H1 (cell line): Measurements from ENCODE around the gene ARPP21. TPM values are rescaled to one million over a fixed set of nuclear protein-coding genes. Genes with fewer than 3 reads are reported as not detected.

Source experiments
- CTCF ChIA-PET: fragments of 300-600 bp; sonication (Branson Sonifier 250); formaldehyde crosslinking; loops from one replicate; lab custom pipeline; 2021; ENCODE audit not compliant: partially characterized antibody; lab: Charles Lee
- POLR2A ChIA-PET: fragments of 300-600 bp; sonication (Branson Sonifier 250); formaldehyde crosslinking; loops from one replicate; lab custom pipeline; 2021; ENCODE audit warnings: inconsistent platforms; ENCODE audit not compliant: partially characterized antibody; lab: Charles Lee
- DNase-seq, 2 experiments: peaks; one replicate each; pipeline versions ENCODE4 v3.0.0 to v3.0.0-alpha.2; 2010 to 2022; ENCODE audit warnings: low spot score in 2 of 2, low read depth in 1 of 2, mixed read lengths in 1 of 2
- FAIRE-seq: peaks from 2 replicates; lab custom pipeline; 2011; peaks lifted over from hg19 to GRCh38; lab: Jason Lieb, UNC
- H2AFZ ChIP-seq: 2 replicates; pipeline ENCODE4 v1.8.1; 2012; ENCODE audit warnings: low read length, inconsistent platforms
- H2AK5ac ChIP-seq: 2 replicates; pipeline ENCODE4 v1.6.1; 2013; ENCODE audit warnings: low read depth, low read length
- H2BK120ac ChIP-seq: replicated peaks from 2 replicates; pipeline ENCODE3; 2013; ENCODE audit warnings: low read depth, low read length, inconsistent platforms
- H2BK12ac ChIP-seq: 2 replicates; pipeline ENCODE4 v1.6.1; 2013; ENCODE audit warnings: low read depth, low read length
- H2BK15ac ChIP-seq: 2 replicates; pipeline ENCODE4 v1.6.1; 2013; ENCODE audit warnings: low read length
- H2BK20ac ChIP-seq: 2 replicates; pipeline ENCODE4 v1.6.1; 2013; ENCODE audit warnings: low read length
- H2BK5ac ChIP-seq: 2 replicates; pipeline ENCODE4 v1.6.1; 2013; ENCODE audit warnings: low read depth, low read length
- H3K14ac ChIP-seq: 2 replicates; pipeline ENCODE4 v1.6.1; 2013; ENCODE audit warnings: inconsistent platforms; ENCODE audit not compliant: insufficient read length
- H3K18ac ChIP-seq: 2 replicates; pipeline ENCODE4 v1.6.1; 2013; ENCODE audit warnings: low read length; ENCODE audit errors: extremely low read depth
- H3K23ac ChIP-seq: 2 replicates; pipeline ENCODE4 v1.6.1; 2013; ENCODE audit warnings: inconsistent platforms; ENCODE audit not compliant: insufficient read length
- H3K23me2 ChIP-seq: 2 replicates; pipeline ENCODE4 v1.6.1; 2013; ENCODE audit warnings: low read depth, low read length
- H3K27ac ChIP-seq: 2 replicates; pipeline ENCODE4 v1.6.1; 2011; ENCODE audit warnings: low read depth, low read length, inconsistent platforms
- H3K27me3 ChIP-seq, 4 experiments: replicated peaks in 1 of 4; 1 replicate in 1 of 4; 2 replicates in 3 of 4; pipeline versions ENCODE4 v1.6.1 to v1.8.1; 2011 to 2013; ENCODE audit warnings: low read length in 3 of 4, mild to moderate bottlenecking in 3 of 4, inconsistent platforms in 2 of 4, mixed read lengths in 2 of 4, moderate library complexity in 1 of 4; ENCODE audit not compliant: control insufficient read depth in 3 of 4, insufficient read depth in 3 of 4; ENCODE audit errors: extremely low read depth in 1 of 4
- H3K36me3 ChIP-seq, 4 experiments: 2 replicates each; pipeline versions ENCODE4 v1.6.1 to v1.8.1; 2011 to 2013; ENCODE audit warnings: mild to moderate bottlenecking in 4 of 4, low read length in 3 of 4, moderate library complexity in 2 of 4, control low read depth in 1 of 4, inconsistent platforms in 1 of 4; ENCODE audit not compliant: insufficient read depth in 4 of 4, control insufficient read depth in 2 of 4
- H3K4ac ChIP-seq: replicated peaks from 2 replicates; pipeline ENCODE3; 2013; ENCODE audit warnings: low read length, low read depth, mixed read lengths, inconsistent platforms; ENCODE audit not compliant: insufficient read length
- H3K4me1 ChIP-seq, 4 experiments: replicated peaks in 1 of 4; 1 replicate in 1 of 4; 2 replicates in 3 of 4; pipeline versions ENCODE4 v1.6.1 to v1.8.1; 2011 to 2013; ENCODE audit warnings: low read length in 3 of 4, inconsistent platforms in 2 of 4, mixed read lengths in 1 of 4; ENCODE audit not compliant: insufficient read depth in 4 of 4, control insufficient read depth in 3 of 4
- H3K4me2 ChIP-seq, 2 experiments: 2 replicates each; pipeline versions ENCODE4 v1.6.1 to v1.8.1; 2011 to 2013; ENCODE audit warnings: low read depth in 2 of 2, low read length in 2 of 2, control low read depth in 1 of 2, inconsistent platforms in 1 of 2, mild to moderate bottlenecking in 1 of 2; ENCODE audit not compliant: insufficient read depth in 1 of 2
- H3K4me3 ChIP-seq, 4 experiments: fragments of 200-600, 300-600 bp in 1 of 4; sonication (generic), shearing (Covaris generic), sonication (Bioruptor Twin) in 1 of 4; 2 replicates each; pipeline versions ENCODE4 v1.5.1 to v1.8.1; 2011 to 2016; ENCODE audit warnings: low read length in 4 of 4, low read depth in 3 of 4, control low read depth in 2 of 4, inconsistent platforms in 2 of 4, mild to moderate bottlenecking in 2 of 4, mixed read lengths in 1 of 4, moderate library complexity in 1 of 4; ENCODE audit not compliant: insufficient read depth in 2 of 4; ENCODE audit errors: extremely low read depth in 1 of 4
- H3K56ac ChIP-seq: replicated peaks from 2 replicates; pipeline ENCODE3; 2013; ENCODE audit warnings: low read depth, mild to moderate bottlenecking, mixed read lengths, low read length, inconsistent platforms; ENCODE audit not compliant: insufficient read length
- H3K79me1 ChIP-seq: 2 replicates; pipeline ENCODE4 v1.6.1; 2013; ENCODE audit warnings: low read depth, low read length, control low read depth
- H3K79me2 ChIP-seq, 2 experiments: 2 replicates each; pipeline versions ENCODE4 v1.6.1 to v1.8.1; 2012 to 2013; ENCODE audit warnings: low read length in 2 of 2, mild to moderate bottlenecking in 2 of 2, inconsistent platforms in 1 of 2; ENCODE audit not compliant: insufficient read depth in 2 of 2, control insufficient read depth in 1 of 2
- H3K9ac ChIP-seq, 4 experiments: replicated peaks in 1 of 4; 1 replicate in 1 of 4; 2 replicates in 3 of 4; pipeline versions ENCODE4 v1.6.1 to v1.8.1; 2011 to 2013; ENCODE audit warnings: low read depth in 3 of 4, low read length in 3 of 4, control low read depth in 2 of 4, mild to moderate bottlenecking in 2 of 4, moderate library complexity in 2 of 4, inconsistent platforms in 1 of 4; ENCODE audit errors: extremely low read depth in 1 of 4
- H3K9me3 ChIP-seq, 2 experiments: 2 replicates each; pipeline versions ENCODE4 v1.6.1 to v1.8.1; 2012 to 2013; ENCODE audit warnings: mild to moderate bottlenecking in 2 of 2, moderate library complexity in 2 of 2, control low read depth in 1 of 2, inconsistent platforms in 1 of 2, low read depth in 1 of 2, low read length in 1 of 2, mixed read lengths in 1 of 2; ENCODE audit not compliant: insufficient read depth in 2 of 2
- H4K20me1 ChIP-seq, 2 experiments: replicated peaks in 1 of 2; 2 replicates each; pipeline versions ENCODE3 to v1.8.1; 2011 to 2013; ENCODE audit warnings: inconsistent platforms in 2 of 2, low read length in 2 of 2, mild to moderate bottlenecking in 1 of 2; ENCODE audit not compliant: insufficient read depth in 2 of 2, control insufficient read depth in 1 of 2
- H4K5ac ChIP-seq: 2 replicates; pipeline ENCODE4 v1.6.1; 2013; ENCODE audit warnings: low read length, low read depth, mixed read lengths, inconsistent platforms; ENCODE audit not compliant: insufficient read length
- H4K8ac ChIP-seq: 2 replicates; pipeline ENCODE4 v1.8.0; 2013; ENCODE audit warnings: mild to moderate bottlenecking, moderate library complexity, low read length, inconsistent platforms; ENCODE audit not compliant: insufficient read depth; ENCODE audit errors: extremely low read depth
- H4K91ac ChIP-seq: replicated peaks from 2 replicates; pipeline ENCODE3; 2013; ENCODE audit warnings: low read length, mixed read lengths, inconsistent platforms; ENCODE audit not compliant: insufficient read length
- BRCA1 ChIP-seq: IDR thresholded peaks from 2 replicates; pipeline ENCODE4 v1.6.1; 2012; ENCODE audit warnings: low read depth, low read length, improper control_type of control experiment
- CTBP2 ChIP-seq: IDR thresholded peaks from 2 replicates; pipeline ENCODE4 v1.7.0; 2011; ENCODE audit warnings: borderline replicate concordance, mild to moderate bottlenecking, moderate library complexity, mixed read lengths, low read length; ENCODE audit not compliant: insufficient read depth, insufficient read length
- EGR1 ChIP-seq: IDR thresholded peaks from 2 replicates; pipeline ENCODE4 v1.6.1; 2011; ENCODE audit warnings: low read depth, low read length, borderline replicate concordance
- GABPA ChIP-seq: IDR thresholded peaks from 2 replicates; pipeline ENCODE4 v1.6.1; 2011; ENCODE audit warnings: mild to moderate bottlenecking, low read length, moderate library complexity, borderline replicate concordance; ENCODE audit not compliant: insufficient read depth
- HDAC6 ChIP-seq: IDR thresholded peaks from one replicate; pipeline ENCODE4 v1.7.1; 2012; ENCODE audit warnings: low read depth, mild to moderate bottlenecking, inconsistent platforms, low read length, moderate library complexity
- JUND ChIP-seq: IDR thresholded peaks from 2 replicates; pipeline ENCODE4 v1.6.1; 2011; ENCODE audit warnings: mild to moderate bottlenecking, improper control_type of control experiment, low read length
- PHF8 ChIP-seq: fragments of 200-600 bp; sonication (generic); conservative IDR thresholded peaks from 2 replicates; pipeline ENCODE4 v1.7.1; 2012; ENCODE audit warnings: low read depth, mild to moderate bottlenecking, inconsistent platforms, low read length, moderate library complexity
- POLR2A ChIP-seq, 2 experiments: IDR thresholded peaks; 1 replicate in 1 of 2; 2 replicates in 1 of 2; pipeline ENCODE4 v1.6.1; 2011; ENCODE audit warnings: low read depth in 2 of 2, low read length in 2 of 2, mild to moderate bottlenecking in 2 of 2; ENCODE audit errors: control extremely low read depth in 1 of 2
- RFX5 ChIP-seq: IDR thresholded peaks from 2 replicates; pipeline ENCODE4 v1.6.1; 2011; ENCODE audit warnings: low read depth, low read length, improper control_type of control experiment, borderline replicate concordance
- WGBS, 2 experiments: shearing (Covaris generic) in 1 of 2; methylation state at CpG; one replicate each; pipeline versions ENCODE4 v1.1.6 to v1.1.7; 2013 to 2015; ENCODE audit warnings: low lambda C conversion rate in 2 of 2, mixed read lengths in 2 of 2, inconsistent platforms in 1 of 2, low coverage in 1 of 2, missing lambda C conversion rate in 1 of 2; ENCODE audit not compliant: insufficient replicate concordance in 2 of 2, insufficient coverage in 1 of 2, insufficient read length in 1 of 2; ENCODE audit errors: extremely low coverage in 1 of 2, missing lambda C conversion rate in 1 of 2; 5-methylcytosine and 5-hydroxymethylcytosine counted together
- polyA plus RNA-seq, 7 experiments: library from polyadenylated mRNA; depleted of rRNA in 3 of 7; stranded (reverse) in 5 of 7; unstranded in 2 of 7; fragments of >200 nt in 5 of 7; fragments of 200-250 nt in 2 of 7; gene quantifications; 1 replicate in 5 of 7; 2 replicates in 1 of 7; 4 replicates in 1 of 7; pipeline versions ENCODE4 v1.2.1 to v1.2.3, GENCODE V29; 2011 to 2013; ENCODE audit warnings: missing spikeins in 2 of 7, mixed read lengths in 2 of 7
- total RNA-seq: library from RNA; stranded (reverse); fragmentation: NEBNext Ultra II Directional; extraction: Animal tissue kit (Norgen Biotek cat#: 25700); gene quantifications from 2 replicates; pipeline ENCODE4 v1.2.1, GENCODE V29; 2021
- TF ChIP-seq, protein P1 (sequence below): IDR thresholded peaks from 2 replicates; pipeline ENCODE4 v1.6.1; 2012; ENCODE audit warnings: inconsistent platforms

ARPP21 gene
- total and polyA plus RNA-seq, 2 of the 8 experiments (the other 6 are each of a cell fraction or from before 2014, with no cell fraction given), result not detected

GRCh38 chr3:35597490-35597889 lies 41.8 kb upstream of the ARPP21 start:
- Histone ChIP-seq H2BK5ac (no peak overlapping the region), H2AK5ac (no peak overlapping the region), H3K4me1 (no peaks in the 10 kb centered on the region; a peak in 1 of 7 replicates), H4K91ac (no peak overlapping the region), H2BK20ac (no peak overlapping the region), H3K36me3 (no peaks in the 10 kb centered on the region), H3K79me2 (no peaks in the 10 kb centered on the region), H4K8ac (no peak overlapping the region), H3K14ac (no peak overlapping the region), H3K18ac (no peak overlapping the region), H4K20me1 (no peaks in the 10 kb centered on the region), H2BK120ac (no peak overlapping the region), H3K4me3 (no peak overlapping the region), H4K5ac (no peak overlapping the region), H2BK12ac (no peak overlapping the region), H3K27ac (no peak overlapping the region), H3K23ac (no peak overlapping the region), H3K4ac (no peak overlapping the region), H2AFZ (no peak overlapping the region), H3K9ac (no peak overlapping the region), H3K4me2 (no peak overlapping the region), H3K56ac (no peak overlapping the region), H2BK15ac (no peak overlapping the region), H3K9me3 (0 out of 4 replicates have a peak, but pooled peaks cover 0 to 3% of the 10 kb centered on the region in 2 experiments), H3K79me1 (no peaks in the 10 kb centered on the region), H3K27me3 (no peaks in the 10 kb centered on the region), H3K23me2 (no peaks in the 10 kb centered on the region)
- DNase-seq (no peak), FAIRE-seq (no peak)
- TF ChIP-seq POLR2A (IDR thresholded peaks at IDR 0.05; ENCODE audit: control extremely low read depth in 1 of 2, low read depth in 2 of 2, low read length in 2 of 2) (no peak), PHF8 (no peak), CTBP2 (no peak), JUND (no peak), BRCA1 (no peak), HDAC6 (no peak), RFX5 (no peak), EGR1 (no peak), GABPA (no peak)
- TF ChIP-seq, protein P1, sequence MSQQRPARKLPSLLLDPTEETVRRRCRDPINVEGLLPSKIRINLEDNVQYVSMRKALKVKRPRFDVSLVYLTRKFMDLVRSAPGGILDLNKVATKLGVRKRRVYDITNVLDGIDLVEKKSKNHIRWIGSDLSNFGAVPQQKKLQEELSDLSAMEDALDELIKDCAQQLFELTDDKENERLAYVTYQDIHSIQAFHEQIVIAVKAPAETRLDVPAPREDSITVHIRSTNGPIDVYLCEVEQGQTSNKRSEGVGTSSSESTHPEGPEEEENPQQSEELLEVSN, result no peak
- 74% methylated on average over 3 of the region's 3 CpGs; no CpG with 5 or more reads in 1 of the 2 experiments for WGBS, 2 experiments
- CTCF ChIA-PET, result interaction anchor here (1.3 kb wide), 1 partner anchor 180 kb away, joined by 3 read pairs; no protein-coding TSS in a partner anchor
- POLR2A ChIA-PET, result no interaction called here
